HG03571 (cell line): ENCODE data around the gene HRH4.
A peak's percentile ranks its signal among the peaks of the same experiment; 100 is the strongest.

ENCODE experiments used
- ATAC-seq: cut with Tn5 transposase; IDR thresholded peaks from one replicate; pipeline ENCODE4 v1.9.1; 2021; ENCODE audit not compliant: unreplicated experiment

Gene HRH4, protein sequence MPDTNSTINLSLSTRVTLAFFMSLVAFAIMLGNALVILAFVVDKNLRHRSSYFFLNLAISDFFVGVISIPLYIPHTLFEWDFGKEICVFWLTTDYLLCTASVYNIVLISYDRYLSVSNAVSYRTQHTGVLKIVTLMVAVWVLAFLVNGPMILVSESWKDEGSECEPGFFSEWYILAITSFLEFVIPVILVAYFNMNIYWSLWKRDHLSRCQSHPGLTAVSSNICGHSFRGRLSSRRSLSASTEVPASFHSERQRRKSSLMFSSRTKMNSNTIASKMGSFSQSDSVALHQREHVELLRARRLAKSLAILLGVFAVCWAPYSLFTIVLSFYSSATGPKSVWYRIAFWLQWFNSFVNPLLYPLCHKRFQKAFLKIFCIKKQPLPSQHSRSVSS

DNA sequence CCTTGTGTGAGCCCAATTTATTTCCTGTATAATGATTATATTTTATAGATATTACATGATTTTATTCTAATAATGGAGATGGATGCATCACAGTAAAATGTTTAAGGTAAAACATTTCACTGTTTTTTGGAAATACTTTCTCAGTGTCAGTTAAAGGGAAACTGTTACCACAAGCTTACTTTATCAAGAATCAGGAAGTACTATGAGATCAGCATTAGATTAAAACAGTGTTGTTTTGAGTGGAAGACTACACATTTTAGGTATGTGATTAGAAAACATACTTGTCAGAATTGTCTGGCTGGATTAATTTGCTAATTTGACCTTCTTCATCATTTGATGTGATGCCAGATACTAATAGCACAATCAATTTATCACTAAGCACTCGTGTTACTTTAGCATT lies at the start of gene HRH4:
TSS of gene HRH4 (plus strand) at position 250 of the 400 bp plus-strand sequence. CDS start at position 342, 92 bp downstream.
- no peak for ATAC-seq

DNA sequence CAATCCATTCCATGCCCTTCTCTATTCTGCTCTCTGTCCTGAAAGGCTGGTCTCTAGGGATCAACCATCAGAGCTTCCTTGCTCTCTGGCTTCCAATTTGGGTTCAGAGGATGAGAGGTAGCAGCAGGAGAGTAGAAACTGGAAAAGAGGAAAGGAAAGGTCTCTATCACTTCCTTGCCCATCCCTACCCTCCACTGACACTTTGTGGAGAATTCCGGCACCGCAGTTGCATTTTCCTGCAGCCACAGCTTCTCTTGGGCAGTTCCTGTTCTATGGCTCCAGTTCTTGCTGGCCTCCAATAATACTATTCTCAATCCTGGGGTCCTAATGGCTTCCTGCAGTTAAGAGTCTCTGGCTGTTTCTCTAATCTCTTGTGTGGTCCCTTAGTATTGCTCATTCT lies 47.3 kb upstream of the HRH4 start:
- ATAC-seq, result no peak

DNA sequence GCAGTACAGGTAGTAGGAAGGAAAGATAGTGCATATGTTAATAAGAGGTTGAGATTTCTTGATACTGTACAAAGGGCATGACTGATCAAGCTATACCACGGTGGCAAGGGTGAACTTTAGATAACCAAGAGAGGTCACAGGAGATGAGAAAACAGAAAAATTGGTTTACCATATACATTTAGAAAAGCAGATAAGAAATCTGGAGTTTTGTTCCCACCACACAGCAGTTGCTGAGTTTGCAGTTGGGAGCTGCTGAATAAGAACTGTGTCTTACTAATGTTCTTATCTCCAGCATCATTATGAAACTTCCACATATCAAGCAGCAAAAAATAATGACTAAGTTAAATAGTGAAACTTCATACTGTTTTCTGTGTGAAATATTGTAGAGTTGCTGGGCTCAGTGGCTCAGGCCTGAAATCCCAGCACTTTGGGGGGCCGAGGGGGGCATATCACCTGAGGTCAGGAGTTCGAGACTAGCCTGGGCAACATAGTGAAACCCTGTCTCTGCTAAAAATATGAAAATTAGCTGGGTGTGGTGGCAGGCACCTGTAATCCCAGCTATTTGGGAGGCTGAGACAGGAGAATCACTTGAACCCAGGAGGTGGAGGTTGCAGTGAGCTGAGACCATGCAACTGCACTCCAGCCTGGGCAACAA lies 46.0 kb upstream of the HRH4 start:
- no peak for ATAC-seq

DNA sequence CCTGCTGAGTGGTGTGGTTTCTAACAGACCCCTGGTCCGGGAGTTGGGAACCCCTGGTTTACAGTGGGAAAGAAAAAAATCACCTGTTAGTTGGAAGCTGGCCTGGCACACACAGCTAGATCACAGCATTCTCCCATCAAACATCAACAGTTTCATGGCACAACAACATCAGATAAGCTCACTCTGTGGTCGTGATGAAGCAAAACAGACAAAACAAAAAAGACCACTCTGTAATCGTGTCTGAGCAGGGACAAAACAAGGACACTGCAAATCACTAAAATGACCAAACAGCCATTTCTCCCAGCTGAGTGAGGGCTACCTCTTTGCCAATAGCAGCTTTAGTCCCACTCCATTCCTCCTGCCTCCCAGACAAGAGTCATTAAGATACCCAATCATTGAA lies 43.0 kb upstream of the HRH4 start:
- no peak for ATAC-seq

DNA sequence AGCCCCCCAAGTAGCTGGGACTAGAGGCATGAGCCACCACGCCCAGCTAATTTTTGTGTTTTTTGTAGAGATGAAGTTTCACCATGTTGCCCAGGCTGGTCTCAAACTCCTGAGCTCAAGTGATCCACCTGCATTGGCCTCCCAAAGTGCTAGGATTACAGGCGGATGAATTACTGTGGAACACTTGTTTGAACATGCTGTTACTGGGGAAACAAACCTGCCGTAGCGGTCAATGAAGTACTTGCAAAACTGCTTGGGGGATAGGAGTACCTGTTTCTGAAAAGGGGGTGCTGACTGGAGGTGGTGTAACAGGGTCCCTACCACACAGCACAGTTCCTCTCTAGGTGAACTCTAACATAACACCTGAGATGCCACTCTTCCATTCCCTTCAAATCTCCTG lies 39.9 kb upstream of the HRH4 start:
- ATAC-seq, result no peak

DNA sequence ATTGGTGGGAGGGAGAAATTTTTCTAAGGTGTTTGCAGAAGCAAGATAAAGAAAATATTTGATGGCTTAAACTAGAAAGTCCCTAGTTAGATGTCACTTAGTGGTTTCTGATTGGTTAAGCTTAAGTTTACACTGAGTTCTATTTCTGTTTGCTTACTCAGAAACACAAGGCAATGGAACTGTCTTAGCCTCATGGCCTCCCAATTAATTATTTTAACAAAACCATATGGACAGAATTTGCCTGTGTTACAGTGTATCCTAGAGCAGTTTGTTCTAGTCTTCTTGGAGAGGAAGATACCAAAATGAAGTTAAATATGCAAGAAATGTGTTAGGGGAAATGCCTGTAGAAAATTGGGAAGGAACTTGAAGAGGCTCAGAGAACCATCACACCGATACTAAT lies 38.6 kb upstream of the HRH4 start:
- no peak for ATAC-seq

DNA sequence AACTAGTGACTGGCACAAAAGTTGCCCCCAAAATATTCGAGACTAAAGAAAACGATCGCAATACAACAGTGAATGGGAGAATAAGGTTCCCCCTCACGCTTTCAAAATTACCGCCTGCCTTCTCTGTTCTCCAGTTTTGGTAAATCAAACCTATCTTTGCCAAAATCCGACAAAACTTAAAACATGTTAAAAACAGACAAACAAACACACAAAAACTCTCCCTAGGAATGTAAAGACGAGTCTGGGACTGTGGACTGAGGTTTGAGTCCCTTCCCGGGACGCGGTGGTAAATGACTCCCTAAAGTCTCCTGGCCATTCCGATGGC lies 34.4 kb upstream of the HRH4 start:
- ATAC-seq, result no peak

DNA sequence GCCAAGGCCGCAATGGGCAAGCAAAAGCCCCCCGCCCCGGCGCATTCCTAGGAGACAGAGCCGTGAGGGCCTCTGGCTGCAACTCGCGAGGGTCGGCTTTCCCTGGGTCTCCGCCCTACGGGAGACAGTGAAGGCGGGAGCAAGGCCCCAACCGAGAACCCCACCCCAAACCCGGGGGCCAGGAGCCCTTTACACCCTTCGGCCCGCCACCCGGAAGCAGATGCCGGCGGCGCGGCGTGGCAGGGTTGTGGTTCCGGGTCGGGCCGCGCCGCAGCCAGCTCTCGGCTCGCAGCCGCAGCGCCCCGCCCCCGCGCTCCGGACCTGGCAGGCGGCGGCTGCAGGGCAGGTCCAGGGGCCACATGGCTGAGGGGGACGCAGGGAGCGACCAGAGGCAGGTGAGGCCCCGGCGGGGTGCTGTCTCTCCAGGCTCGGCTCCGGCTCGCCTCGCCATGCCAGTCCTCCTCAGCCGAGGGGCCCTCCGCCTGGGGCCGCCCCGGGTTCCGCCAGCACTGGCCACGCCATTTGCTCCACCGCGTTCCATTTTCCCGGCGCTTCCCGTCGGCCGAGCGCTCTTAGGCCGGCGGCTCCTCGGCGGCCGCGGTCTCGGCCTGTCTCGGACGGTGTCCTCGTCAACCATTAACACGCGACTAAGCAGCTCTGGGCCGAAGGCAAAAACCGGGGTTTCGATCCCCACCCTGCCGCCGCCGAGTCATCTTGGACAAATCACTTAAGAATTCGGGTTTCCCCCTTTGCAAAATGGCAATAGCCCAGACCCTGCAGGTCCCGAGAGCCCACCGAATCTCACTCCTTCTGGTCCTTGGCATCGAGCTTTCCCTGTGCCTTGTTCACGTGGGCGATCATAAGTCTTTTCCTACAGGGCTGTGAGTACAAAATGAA lies 33.8 kb upstream of the HRH4 start, which contains the start of gene IMPACT:
TSS of gene IMPACT (plus strand) at position 273 of the 897 bp plus-strand sequence. CDS start at position 360, 87 bp downstream.
- ATAC-seq, result peak; percentile 94

DNA sequence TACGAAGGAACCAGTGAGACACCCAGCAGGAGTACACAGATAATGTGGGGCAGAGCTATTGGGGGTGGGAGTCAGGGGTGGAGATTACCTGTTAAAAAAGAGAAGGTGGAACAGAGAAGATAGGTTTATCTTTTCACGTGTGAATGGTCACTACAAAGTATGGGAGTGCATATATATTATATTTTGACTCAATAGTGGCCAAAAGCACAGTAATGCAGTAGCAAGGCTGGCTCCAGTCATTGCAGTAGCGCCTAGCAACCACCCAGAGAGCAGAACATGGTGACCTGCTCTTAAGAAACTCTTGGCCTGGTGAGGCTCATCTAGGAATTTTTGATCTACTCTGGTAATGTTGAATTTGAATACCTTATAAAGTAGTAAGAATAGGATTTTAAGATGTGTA lies 33.0 kb upstream of the HRH4 start:
- no peak for ATAC-seq

DNA sequence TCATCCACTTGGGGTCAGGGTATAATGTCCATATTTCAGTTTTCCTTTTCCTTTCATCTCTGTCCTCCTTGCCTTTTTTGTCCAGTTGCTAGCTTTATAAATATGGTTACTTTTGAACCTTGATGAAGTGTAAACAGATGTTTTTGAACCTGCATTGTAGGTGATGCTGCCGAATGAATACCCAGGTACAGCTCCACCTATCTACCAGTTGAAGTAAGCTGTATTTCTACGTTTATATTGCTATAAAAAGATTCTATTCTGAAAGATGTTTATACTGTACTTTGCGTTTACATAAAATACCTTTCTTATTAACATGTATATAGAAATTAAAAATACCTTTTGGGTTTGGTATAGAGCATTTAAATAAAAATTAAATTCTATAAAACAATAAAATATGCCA lies 31.7 kb upstream of the HRH4 start:
- ATAC-seq, result no peak

DNA sequence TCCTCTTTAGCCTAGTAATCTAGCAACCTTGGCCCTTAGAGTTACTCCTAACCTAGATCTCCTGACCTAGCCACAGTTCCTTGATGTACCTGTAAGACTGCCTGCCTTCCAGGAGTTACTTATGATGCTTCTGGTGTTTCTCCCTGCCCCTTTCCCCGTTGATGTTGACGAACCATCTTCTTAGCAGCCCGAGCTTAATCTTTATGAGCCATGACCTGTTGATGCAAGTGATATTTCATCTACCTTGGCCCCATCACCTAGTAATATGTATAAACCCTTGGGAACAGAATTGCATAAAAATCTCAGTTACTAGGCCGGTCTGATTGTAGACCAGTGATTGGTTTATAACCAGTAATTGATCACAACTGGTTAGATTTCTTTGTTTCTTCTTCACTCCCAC lies 31.2 kb upstream of the HRH4 start:
- no peak for ATAC-seq

DNA sequence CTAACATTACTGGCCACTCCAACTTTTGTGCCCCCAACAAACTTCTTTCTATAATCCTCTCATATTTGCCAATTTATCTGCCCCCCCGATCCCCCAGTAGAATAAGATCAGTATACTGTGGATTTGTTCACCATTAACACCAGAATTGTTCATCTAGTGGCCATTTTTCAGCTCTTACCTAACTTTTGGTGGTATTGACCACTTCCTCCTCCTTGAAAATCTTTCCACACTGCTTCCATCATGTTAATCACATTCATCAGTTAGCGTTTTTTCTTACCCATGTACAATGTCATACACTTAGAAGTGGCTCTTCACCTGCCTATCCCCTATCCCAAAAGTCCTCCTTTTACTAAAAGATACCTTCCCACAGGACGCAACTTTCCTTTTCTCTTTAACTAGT lies 27.8 kb upstream of the HRH4 start:
- ATAC-seq, result no peak

DNA sequence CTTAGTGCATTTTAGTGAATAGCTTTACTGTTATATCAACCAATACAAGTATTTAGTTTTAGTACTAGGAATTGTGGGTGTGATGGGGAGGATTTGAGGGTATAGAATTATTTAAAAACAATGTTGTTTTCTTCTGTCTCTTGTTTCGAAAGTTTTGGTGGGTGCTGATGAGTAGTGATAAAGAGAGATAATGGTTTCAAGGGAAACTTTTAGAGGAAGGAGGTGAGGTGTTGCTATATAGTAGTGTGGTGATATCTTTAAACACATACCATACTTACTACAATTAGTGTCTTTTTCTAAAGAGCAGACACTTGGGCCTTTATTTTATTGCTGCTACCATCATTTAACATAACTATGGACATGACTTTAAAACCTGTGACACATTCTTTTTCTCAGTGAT lies 23.5 kb upstream of the HRH4 start:
- ATAC-seq, result no peak

DNA sequence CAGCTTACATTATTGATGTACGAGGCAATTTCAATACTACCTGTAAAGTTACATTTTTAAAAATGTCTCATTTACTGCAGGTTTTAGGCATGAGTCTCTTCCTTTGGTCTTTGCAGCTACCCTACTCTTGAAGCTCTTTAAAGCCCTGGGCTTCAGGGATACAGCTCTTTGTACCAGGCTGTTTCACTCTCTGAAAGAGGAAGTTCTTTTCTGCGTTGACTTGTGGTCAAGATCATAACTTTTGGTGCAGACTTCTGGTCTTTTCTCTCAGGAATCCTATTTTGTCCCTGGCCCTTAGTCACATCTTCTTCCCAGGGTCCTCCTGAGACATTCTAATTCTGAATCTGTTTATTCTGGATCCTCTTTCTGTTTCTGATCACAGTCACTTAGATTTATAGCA lies 16.6 kb upstream of the HRH4 start:
- ATAC-seq, result peak; percentile 61

DNA sequence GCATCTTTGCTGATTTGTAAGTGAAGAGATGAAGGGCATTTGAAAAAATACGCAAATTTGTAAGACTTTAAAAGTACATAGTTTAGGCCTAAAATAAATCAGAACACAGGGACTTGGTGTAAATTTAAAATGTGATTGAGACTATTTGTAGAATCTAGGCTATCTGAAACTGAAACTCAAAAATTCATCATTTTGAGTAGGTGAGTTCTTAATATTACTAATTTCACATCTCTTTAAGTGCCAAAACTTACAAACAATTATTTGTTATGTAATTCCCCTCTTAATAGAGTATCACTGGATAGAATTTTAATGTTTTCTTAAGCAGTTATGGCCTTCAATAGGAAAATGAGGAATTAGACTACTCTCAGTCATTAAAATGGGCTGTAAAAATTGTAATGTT lies 14.0 kb upstream of the HRH4 start:
- ATAC-seq, result peak; percentile 66

DNA sequence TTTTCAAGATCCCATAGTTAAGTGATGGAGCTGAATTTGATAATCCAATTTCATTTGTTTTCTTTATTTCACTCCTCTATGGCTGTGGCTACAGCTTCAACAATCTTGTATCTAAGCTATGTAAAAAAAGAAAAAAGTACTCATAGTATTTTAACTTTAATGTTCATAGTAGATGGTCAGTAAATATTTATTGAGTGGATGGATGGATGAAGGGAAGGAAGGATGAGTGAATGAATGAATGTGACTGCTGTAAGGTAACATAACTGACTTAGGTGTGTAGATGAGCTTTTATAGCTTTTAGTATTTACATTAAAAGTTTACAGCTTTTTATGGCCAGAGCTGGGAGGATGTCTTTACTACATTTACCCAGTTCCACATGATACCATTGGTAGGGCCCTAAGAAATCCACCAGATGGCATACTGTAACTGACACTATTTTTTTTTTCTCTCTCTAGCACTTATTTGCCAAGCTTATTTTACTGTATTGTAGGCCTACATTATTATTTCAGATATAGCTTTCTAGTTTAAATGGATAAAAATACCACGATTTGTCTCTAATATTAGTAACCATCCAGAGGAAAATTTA lies 13.4 kb upstream of the HRH4 start:
- no peak for ATAC-seq

DNA sequence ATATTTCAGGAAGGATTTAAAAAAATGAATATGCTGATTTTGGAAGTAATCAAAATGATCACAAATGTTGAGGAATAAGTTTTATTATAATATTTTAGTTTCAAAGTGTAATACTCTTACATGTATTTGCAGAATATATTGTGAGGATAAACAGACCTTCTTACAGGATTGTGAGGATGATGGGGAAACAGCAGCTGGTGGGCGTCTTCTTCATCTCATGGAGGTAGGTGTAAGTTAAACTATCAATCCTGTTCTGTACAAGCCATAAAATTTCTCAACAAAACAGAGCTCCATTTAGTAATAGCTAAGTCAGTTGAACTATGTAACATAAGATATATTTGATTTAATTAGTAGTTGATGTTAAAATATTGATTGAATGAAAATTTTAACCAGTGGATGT lies 12.5 kb upstream of the HRH4 start:
- no peak for ATAC-seq

DNA sequence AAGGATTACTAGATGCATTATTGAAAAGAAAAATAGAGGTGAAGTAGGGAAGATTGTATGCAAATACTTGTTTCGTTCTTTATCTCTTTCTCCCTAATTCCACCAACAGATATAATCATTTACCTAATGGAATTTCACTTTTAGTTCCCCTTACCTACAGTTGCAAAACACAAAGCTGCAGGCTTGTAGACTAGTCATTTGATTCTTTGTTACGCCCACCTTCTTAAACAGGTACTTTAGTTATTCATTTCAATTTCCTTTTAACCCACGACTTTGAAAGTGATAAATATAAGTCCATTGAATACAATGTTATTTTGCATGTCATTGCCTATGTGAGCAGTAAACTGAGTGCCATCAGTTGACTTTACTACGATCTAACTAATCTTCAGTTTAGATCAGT lies 3.9 kb upstream of the HRH4 start:
- ATAC-seq, result peak; percentile 92

DNA sequence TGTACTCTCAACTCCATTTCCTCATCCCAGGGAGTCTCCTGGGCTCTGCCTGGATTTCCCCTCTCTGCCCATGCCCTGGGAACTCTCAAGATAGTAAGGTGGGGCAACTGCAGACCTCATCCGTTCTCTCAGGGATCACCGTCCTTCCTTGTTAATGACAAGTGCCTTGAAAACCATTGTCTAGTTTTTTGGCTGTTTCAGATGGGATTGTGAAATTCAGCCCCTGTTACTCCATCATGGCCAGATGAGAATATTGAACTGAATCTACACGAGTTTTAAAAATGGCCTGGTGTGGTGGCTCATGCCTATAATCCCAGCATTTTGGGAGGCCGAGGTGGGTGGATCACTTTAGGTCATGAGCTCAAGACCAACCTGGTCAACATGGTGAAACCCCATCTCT lies 665 bp upstream of the HRH4 start:
- no peak for ATAC-seq

DNA sequence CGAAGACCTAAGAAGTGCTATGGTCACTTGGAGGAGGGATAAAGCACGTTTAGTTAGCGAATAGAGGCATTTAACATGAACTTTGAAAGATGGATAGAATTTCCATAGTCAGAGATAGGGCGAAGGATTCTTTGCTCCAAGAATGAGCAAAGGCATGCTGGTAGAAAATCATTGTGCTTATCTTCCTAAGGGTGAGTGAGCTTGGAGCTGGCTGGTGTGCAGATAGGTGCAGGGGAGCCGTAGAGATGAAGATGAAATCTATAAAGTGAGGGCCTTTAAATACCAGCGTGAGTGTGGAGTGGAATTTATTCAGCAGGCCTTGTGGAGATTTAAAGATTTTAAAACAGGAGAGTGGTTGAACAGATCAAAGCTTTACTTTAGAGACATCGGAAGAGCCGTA lies 1.6 kb downstream of the HRH4 start:
- ATAC-seq, result no peak
